Panc1 (cell line): ENCODE data around the gene YAP1. TPM values are rescaled to one million over a fixed set of nuclear protein-coding genes. Genes with fewer than 3 reads are reported as not detected.
A peak's percentile ranks its signal among the peaks of the same experiment; 100 is the strongest.

Experiments
- ATAC-seq: fragments of 200-7000 bp; cut with Tn5 transposase; 2 replicates; pipeline ENCODE4 v1.9.1; 2020; ENCODE audit warnings: mild to moderate bottlenecking, moderate library complexity
- BruUV-seq: library from RNA; stranded (reverse); fragments of 400-500 nt; replicated peaks from 2 replicates; lab custom pipeline; 2021; lab: Mats Ljungman, UMichigan
- CTCF ChIA-PET: fragments of 300-600 bp; sonication (Branson Sonifier 250); formaldehyde crosslinking; loops from one replicate; lab custom pipeline; 2022; ENCODE audit warnings: antibody characterized with exemption; lab: Charles Lee
- POLR2A ChIA-PET: fragments of 300-600 bp; sonication (Branson Sonifier 250); formaldehyde crosslinking; loops from one replicate; lab custom pipeline; 2022; ENCODE audit warnings: antibody characterized with exemption; lab: Charles Lee
- DNase-seq: peaks from one replicate; pipeline ENCODE4 v3.0.0-alpha.2; 2010; ENCODE audit warnings: low read depth, low spot score
- H3K27ac ChIP-seq: 2 replicates; pipeline ENCODE4 v1.5.1; 2011; ENCODE audit warnings: mild to moderate bottlenecking, low read length, inconsistent platforms
- H3K27me3 ChIP-seq: fragments of 200-500 bp; sonication (Bioruptor generic); 2 replicates; pipeline ENCODE4 v1.6.0; 2014; ENCODE audit warnings: low read length, inconsistent platforms; ENCODE audit not compliant: control insufficient read depth, insufficient read depth
- H3K36me3 ChIP-seq: fragments of 200-500 bp; sonication (Bioruptor generic); 2 replicates; pipeline ENCODE4 v1.5.1; 2014; ENCODE audit warnings: inconsistent platforms, mild to moderate bottlenecking, low read length, moderate library complexity; ENCODE audit not compliant: control insufficient read depth, insufficient read depth
- H3K4me1 ChIP-seq: 2 replicates; pipeline ENCODE4 v1.5.1; 2011; ENCODE audit warnings: inconsistent platforms, mild to moderate bottlenecking, low read length, moderate library complexity; ENCODE audit not compliant: control insufficient read depth, insufficient read depth
- H3K4me3 ChIP-seq, 2 experiments: 2 replicates each; pipeline ENCODE4 v1.5.1; 2011 to 2012; ENCODE audit warnings: low read depth in 2 of 2, low read length in 2 of 2, mild to moderate bottlenecking in 2 of 2, inconsistent platforms in 1 of 2, moderate library complexity in 1 of 2
- H3K9me3 ChIP-seq: fragments of 200-500 bp; sonication (Bioruptor generic); 2 replicates; pipeline ENCODE4 v1.5.1; 2014; ENCODE audit warnings: low read depth, mild to moderate bottlenecking, inconsistent platforms, low read length, moderate library complexity; ENCODE audit not compliant: control insufficient read depth, insufficient read depth
- POLR2AphosphoS5 ChIP-seq: IDR thresholded peaks from 2 replicates; pipeline ENCODE4 v1.6.1; 2012; ENCODE audit warnings: mild to moderate bottlenecking, low read depth, low read length, moderate library complexity
- SIN3A ChIP-seq: IDR thresholded peaks from 2 replicates; pipeline ENCODE4 v1.6.1; 2012; ENCODE audit warnings: low read depth, mild to moderate bottlenecking, low read length, moderate library complexity, borderline replicate concordance; ENCODE audit not compliant: insufficient read depth
- TCF7L2 ChIP-seq: IDR thresholded peaks from 2 replicates; pipeline ENCODE4 v1.6.1; 2011; ENCODE audit warnings: mild to moderate bottlenecking, low read depth, low read length, inconsistent platforms
- in situ Hi-C: cut with HindIII; loops from 2 replicates; pipeline ENCODE4 v1.10.0; 2016; ENCODE audit warnings: low sequenced_read_pairs, low pct_unique_long_range_greater_than_20kb
- intact Hi-C: fragments of 100-400 bp; cut with micrococcal nuclease; formaldehyde crosslinking; loops from one replicate; pipeline ENCODE4 v1.10.0; 2022; ENCODE audit not compliant: unreplicated experiment
- total RNA-seq: library from RNA; stranded (reverse); gene quantifications from one replicate; pipeline ENCODE4 v1.2.1, GENCODE V29; 2021; ENCODE audit not compliant: unreplicated experiment
- TF ChIP-seq, protein P1 (sequence below), 2 experiments: IDR thresholded peaks; 2 replicates each; pipeline ENCODE4 v1.6.1; 2011 to 2012; ENCODE audit warnings: low read depth in 2 of 2, control low read depth in 1 of 2, low read length in 1 of 2, mild to moderate bottlenecking in 1 of 2, moderate library complexity in 1 of 2; ENCODE audit not compliant: insufficient read depth in 1 of 2
- TF ChIP-seq, protein P2 (sequence below): fragments of 450-650 bp; IDR thresholded peaks from 2 replicates; pipeline ENCODE4 v1.5.1; 2017; ENCODE audit warnings: mild to moderate bottlenecking

YAP1 gene
- total RNA-seq, 1 experiment from 2014 or later, result 158 TPM

DNA sequence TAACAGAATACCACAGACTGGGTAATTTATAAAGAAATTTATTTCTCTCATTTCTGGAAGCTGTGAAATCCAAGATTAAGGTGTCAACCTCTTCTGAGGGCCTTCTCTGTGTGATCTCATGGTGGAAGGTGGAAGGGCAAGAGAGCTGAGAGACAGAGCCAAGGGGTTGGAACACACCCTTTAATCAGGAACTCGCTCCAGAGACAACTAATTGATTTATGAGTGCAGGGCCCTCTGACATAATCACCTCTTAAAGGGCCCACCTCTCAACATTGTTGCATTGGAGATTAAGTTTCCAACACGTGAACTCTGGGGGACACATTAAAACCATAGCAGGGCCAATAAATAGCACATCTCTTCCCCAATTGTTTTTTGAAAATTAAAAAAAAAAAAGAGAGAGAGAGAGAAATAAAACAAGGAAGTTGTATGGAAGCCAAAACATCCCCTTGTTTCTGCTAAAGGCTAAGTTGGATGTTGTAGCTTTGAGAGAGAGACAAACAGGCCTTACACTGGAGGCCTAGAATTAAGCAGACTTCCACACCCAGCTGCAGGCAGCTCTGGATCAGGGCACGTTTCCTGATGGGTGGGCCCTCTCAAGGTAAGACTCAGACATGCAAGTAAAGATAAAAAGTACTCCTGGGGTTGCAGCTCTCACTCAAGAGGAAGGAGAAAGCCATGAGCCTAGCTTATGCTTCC is 142.9 kb downstream of the YAP1 start:
- POLR2A ChIA-PET, result interaction anchor here (0.6 kb wide), 1 partner anchor 116 kb away, joined by 5 read pairs; no protein-coding TSS in a partner anchor
- BruUV-seq, result no TSS peak
- H3K4me3 ChIP-seq, result no peak overlapping the region
- H3K36me3 ChIP-seq, result no peaks in the 10 kb centered on the region
- CTCF ChIA-PET, result interaction anchor here (1.1 kb wide), 1 partner anchor 134 kb away, joined by 3 read pairs; no protein-coding TSS in a partner anchor
- DNase-seq (no peak), ATAC-seq (no peak)
- H3K4me1 ChIP-seq, result no peaks in the 10 kb centered on the region
- TF ChIP-seq, protein P1, sequence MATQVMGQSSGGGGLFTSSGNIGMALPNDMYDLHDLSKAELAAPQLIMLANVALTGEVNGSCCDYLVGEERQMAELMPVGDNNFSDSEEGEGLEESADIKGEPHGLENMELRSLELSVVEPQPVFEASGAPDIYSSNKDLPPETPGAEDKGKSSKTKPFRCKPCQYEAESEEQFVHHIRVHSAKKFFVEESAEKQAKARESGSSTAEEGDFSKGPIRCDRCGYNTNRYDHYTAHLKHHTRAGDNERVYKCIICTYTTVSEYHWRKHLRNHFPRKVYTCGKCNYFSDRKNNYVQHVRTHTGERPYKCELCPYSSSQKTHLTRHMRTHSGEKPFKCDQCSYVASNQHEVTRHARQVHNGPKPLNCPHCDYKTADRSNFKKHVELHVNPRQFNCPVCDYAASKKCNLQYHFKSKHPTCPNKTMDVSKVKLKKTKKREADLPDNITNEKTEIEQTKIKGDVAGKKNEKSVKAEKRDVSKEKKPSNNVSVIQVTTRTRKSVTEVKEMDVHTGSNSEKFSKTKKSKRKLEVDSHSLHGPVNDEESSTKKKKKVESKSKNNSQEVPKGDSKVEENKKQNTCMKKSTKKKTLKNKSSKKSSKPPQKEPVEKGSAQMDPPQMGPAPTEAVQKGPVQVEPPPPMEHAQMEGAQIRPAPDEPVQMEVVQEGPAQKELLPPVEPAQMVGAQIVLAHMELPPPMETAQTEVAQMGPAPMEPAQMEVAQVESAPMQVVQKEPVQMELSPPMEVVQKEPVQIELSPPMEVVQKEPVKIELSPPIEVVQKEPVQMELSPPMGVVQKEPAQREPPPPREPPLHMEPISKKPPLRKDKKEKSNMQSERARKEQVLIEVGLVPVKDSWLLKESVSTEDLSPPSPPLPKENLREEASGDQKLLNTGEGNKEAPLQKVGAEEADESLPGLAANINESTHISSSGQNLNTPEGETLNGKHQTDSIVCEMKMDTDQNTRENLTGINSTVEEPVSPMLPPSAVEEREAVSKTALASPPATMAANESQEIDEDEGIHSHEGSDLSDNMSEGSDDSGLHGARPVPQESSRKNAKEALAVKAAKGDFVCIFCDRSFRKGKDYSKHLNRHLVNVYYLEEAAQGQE (IDR thresholded peaks at IDR 0.05; ENCODE audit: insufficient read depth in 1 of 2, low read depth in 2 of 2, low read length in 1 of 2), result no peak
- TF ChIP-seq, protein P2, sequence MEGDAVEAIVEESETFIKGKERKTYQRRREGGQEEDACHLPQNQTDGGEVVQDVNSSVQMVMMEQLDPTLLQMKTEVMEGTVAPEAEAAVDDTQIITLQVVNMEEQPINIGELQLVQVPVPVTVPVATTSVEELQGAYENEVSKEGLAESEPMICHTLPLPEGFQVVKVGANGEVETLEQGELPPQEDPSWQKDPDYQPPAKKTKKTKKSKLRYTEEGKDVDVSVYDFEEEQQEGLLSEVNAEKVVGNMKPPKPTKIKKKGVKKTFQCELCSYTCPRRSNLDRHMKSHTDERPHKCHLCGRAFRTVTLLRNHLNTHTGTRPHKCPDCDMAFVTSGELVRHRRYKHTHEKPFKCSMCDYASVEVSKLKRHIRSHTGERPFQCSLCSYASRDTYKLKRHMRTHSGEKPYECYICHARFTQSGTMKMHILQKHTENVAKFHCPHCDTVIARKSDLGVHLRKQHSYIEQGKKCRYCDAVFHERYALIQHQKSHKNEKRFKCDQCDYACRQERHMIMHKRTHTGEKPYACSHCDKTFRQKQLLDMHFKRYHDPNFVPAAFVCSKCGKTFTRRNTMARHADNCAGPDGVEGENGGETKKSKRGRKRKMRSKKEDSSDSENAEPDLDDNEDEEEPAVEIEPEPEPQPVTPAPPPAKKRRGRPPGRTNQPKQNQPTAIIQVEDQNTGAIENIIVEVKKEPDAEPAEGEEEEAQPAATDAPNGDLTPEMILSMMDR, result no peak
- TF ChIP-seq TCF7L2, result no peak
- TF ChIP-seq SIN3A, result no peak
- intact Hi-C loops (no loop called here), in situ Hi-C loops (no loop called here)
- no peaks in the 10 kb centered on the region for H3K9me3 ChIP-seq
- no peaks in the 10 kb centered on the region for H3K27me3 ChIP-seq
- no peak overlapping the region for H3K27ac ChIP-seq

DNA sequence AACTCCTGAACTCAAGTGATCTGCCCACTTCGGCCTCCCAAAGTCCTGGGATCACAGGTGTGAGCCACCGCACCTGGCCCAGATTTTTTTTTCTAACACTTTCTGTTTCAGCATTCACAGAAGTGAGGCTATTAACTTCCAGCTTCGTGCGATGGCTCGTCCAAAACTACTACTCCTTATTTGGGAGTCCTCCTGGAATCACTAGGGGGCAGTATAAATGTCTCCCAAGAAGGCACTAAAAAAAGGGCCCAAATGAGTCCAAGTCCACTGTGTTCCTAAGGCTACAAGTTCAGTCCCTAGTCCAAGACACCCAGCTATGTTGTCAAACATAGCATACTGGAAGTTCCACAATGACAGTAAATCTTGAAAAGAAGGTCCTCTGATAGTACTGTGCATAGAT is 143.8 kb downstream of the YAP1 start:
- TF ChIP-seq, protein P2, result peak; percentile 75
- no peak for TF ChIP-seq POLR2AphosphoS5
- no TSS peak for BruUV-seq
- ChIA-PET CTCF (interaction anchor here (1.1 kb wide), 1 partner anchor 135 kb away, joined by 3 read pairs; no protein-coding TSS in a partner anchor), POLR2A (no interaction called here)
- DNase-seq (no peak), ATAC-seq (no peak)
- Histone ChIP-seq H3K36me3 (no peaks in the 10 kb centered on the region), H3K9me3 (no peaks in the 10 kb centered on the region), H3K27me3 (no peaks in the 10 kb centered on the region), H3K27ac (no peak overlapping the region), H3K4me1 (no peaks in the 10 kb centered on the region), H3K4me3 (no peak overlapping the region)
- in situ Hi-C loops, result no loop called here
- intact Hi-C loops, result no loop called here
